IMR-90 (cell line): ENCODE measurements around the gene MLANA. TPM values are rescaled to one million over a fixed set of nuclear protein-coding genes. Genes with fewer than 3 reads are reported as not detected.

ENCODE experiments used
- ATAC-seq: fragments of 200-7000 bp; cut with Tn5 transposase; 2 replicates; pipeline ENCODE4 v1.9.1; 2020; ENCODE audit warnings: low read depth, mild to moderate bottlenecking, moderate library complexity
- Bru-seq: library from RNA; stranded (reverse); fragments of 400-500 nt; gene quantifications from one replicate; lab custom pipeline; 2021; lab: Mats Ljungman, UMichigan
- BruChase-seq, 2 experiments: library from RNA; stranded (reverse); fragments of 400-500 nt; gene quantifications; one replicate each; lab custom pipeline; 2021; lab: Mats Ljungman, UMichigan
- BruUV-seq: library from RNA; stranded (reverse); fragments of 400-500 nt; replicated peaks from 2 replicates; lab custom pipeline; 2021; lab: Mats Ljungman, UMichigan
- CTCF ChIA-PET: fragments of 300-600 bp; formaldehyde crosslinking; extraction: SDS; loops from one replicate; lab custom pipeline; 2021; ENCODE audit warnings: antibody characterized with exemption; lab: Yijun Ruan, JAX
- POLR2A ChIA-PET: fragments of 300-600 bp; sonication (Branson Sonifier 250); formaldehyde crosslinking; loops from one replicate; lab custom pipeline; 2022; ENCODE audit warnings: antibody characterized with exemption; ENCODE audit not compliant: unreplicated experiment; lab: Charles Lee
- DNase-seq: peaks from one replicate; pipeline ENCODE4 v3.0.0; 2013
- H2AFZ ChIP-seq: replicated peaks from 2 replicates; pipeline ENCODE3; 2013; ENCODE audit warnings: low read length, mild to moderate bottlenecking; ENCODE audit not compliant: poor library complexity
- H2AK5ac ChIP-seq: 2 replicates; pipeline ENCODE4 v1.6.1; 2013; ENCODE audit warnings: low read depth, low read length, inconsistent platforms
- H2AK9ac ChIP-seq: replicated peaks from 2 replicates; pipeline ENCODE3; 2013; ENCODE audit warnings: mild to moderate bottlenecking, low read depth, low read length, moderate library complexity; ENCODE audit not compliant: poor library complexity
- H2BK120ac ChIP-seq: 2 replicates; pipeline ENCODE4 v1.6.1; 2013; ENCODE audit warnings: low read depth, low read length, inconsistent platforms
- H2BK15ac ChIP-seq: 3 replicates; pipeline ENCODE4 v1.6.1; 2013; ENCODE audit warnings: low read depth, low read length, inconsistent platforms
- H2BK20ac ChIP-seq: 2 replicates; pipeline ENCODE4 v1.6.1; 2013; ENCODE audit warnings: low read depth, mild to moderate bottlenecking, inconsistent platforms, low read length, moderate library complexity
- H2BK5ac ChIP-seq: 2 replicates; pipeline ENCODE4 v1.6.1; 2013; ENCODE audit warnings: mild to moderate bottlenecking, low read depth, low read length, inconsistent platforms; ENCODE audit not compliant: poor library complexity, severe bottlenecking
- H3K14ac ChIP-seq: replicated peaks from 2 replicates; pipeline ENCODE4 v1.6.1; 2013; ENCODE audit warnings: low read depth, low read length, inconsistent platforms
- H3K18ac ChIP-seq: 2 replicates; pipeline ENCODE4 v1.6.1; 2013; ENCODE audit warnings: low read depth, low read length, control low read depth
- H3K23ac ChIP-seq: 2 replicates; pipeline ENCODE4 v1.6.1; 2013; ENCODE audit warnings: low read depth, low read length, inconsistent platforms
- H3K27ac ChIP-seq: 2 replicates; pipeline ENCODE4 v1.5.1; 2013; ENCODE audit warnings: mild to moderate bottlenecking, control low read depth, low read length; ENCODE audit not compliant: insufficient read depth
- H3K27me3 ChIP-seq: 2 replicates; pipeline ENCODE4 v1.6.1; 2013; ENCODE audit warnings: low read length; ENCODE audit not compliant: control insufficient read depth, insufficient read depth
- H3K36me3 ChIP-seq: 2 replicates; pipeline ENCODE4 v1.6.1; 2013; ENCODE audit warnings: low read length, mixed read lengths; ENCODE audit not compliant: control insufficient read depth, insufficient read depth
- H3K4ac ChIP-seq: 2 replicates; pipeline ENCODE4 v1.6.1; 2013; ENCODE audit warnings: low read depth, low read length, inconsistent platforms
- H3K4me1 ChIP-seq: 2 replicates; pipeline ENCODE4 v1.6.1; 2013; ENCODE audit warnings: low read length, mixed read lengths; ENCODE audit not compliant: control insufficient read depth, insufficient read depth
- H3K4me2 ChIP-seq: 2 replicates; pipeline ENCODE4 v1.6.1; 2013; ENCODE audit warnings: low read depth, mild to moderate bottlenecking, control low read depth, low read length, moderate library complexity
- H3K4me3 ChIP-seq: 2 replicates; pipeline ENCODE4 v1.5.1; 2013; ENCODE audit warnings: low read depth, mild to moderate bottlenecking, control low read depth, low read length, moderate library complexity; ENCODE audit not compliant: insufficient read depth
- H3K56ac ChIP-seq: 2 replicates; pipeline ENCODE4 v1.6.1; 2013; ENCODE audit warnings: low read length, inconsistent platforms; ENCODE audit not compliant: insufficient read depth; ENCODE audit errors: extremely low read depth
- H3K79me1 ChIP-seq, 2 experiments: 2 replicates each; pipeline ENCODE4 v1.6.1; 2013; ENCODE audit warnings: low read length in 2 of 2, inconsistent platforms in 1 of 2, low read depth in 1 of 2
- H3K9ac ChIP-seq: 2 replicates; pipeline ENCODE4 v1.6.1; 2013; ENCODE audit warnings: low read depth, low read length, control low read depth
- H3K9me1 ChIP-seq: 2 replicates; pipeline ENCODE4 v1.6.1; 2013; ENCODE audit warnings: low read length, inconsistent platforms; ENCODE audit not compliant: insufficient read depth
- H3K9me3 ChIP-seq: 2 replicates; pipeline ENCODE4 v1.6.1; 2013; ENCODE audit warnings: low read length; ENCODE audit not compliant: control insufficient read depth, insufficient read depth
- H4K20me1 ChIP-seq: 2 replicates; pipeline ENCODE4 v1.6.1; 2013; ENCODE audit warnings: low read length, inconsistent platforms; ENCODE audit not compliant: insufficient read depth
- H4K5ac ChIP-seq: 2 replicates; pipeline ENCODE4 v1.6.1; 2013; ENCODE audit warnings: mild to moderate bottlenecking, low read depth, low read length, control low read depth
- H4K8ac ChIP-seq, 2 experiments: 2 replicates each; pipeline ENCODE4 v1.6.1; 2013; ENCODE audit warnings: low read depth in 2 of 2, low read length in 2 of 2, control low read depth in 1 of 2, inconsistent platforms in 1 of 2
- H4K91ac ChIP-seq: 2 replicates; pipeline ENCODE4 v1.6.1; 2013; ENCODE audit warnings: low read depth, low read length, inconsistent platforms; ENCODE audit not compliant: insufficient read depth
- BHLHE40 ChIP-seq: fragments of 150-350 bp; IDR thresholded peaks from 2 replicates; pipeline ENCODE4 v1.6.1; 2016; ENCODE audit warnings: mild to moderate bottlenecking, low read depth, low read length
- CEBPB ChIP-seq: IDR thresholded peaks from 2 replicates; pipeline ENCODE4 v1.6.1; 2012; ENCODE audit warnings: low read depth, low read length, improper control_type of control experiment
- CHD1 ChIP-seq: IDR thresholded peaks from 2 replicates; pipeline ENCODE4 v1.6.1; 2012; ENCODE audit warnings: low read depth, low read length, improper control_type of control experiment
- FOS ChIP-seq: fragments of 150-350 bp; IDR thresholded peaks from 2 replicates; pipeline ENCODE4 v1.6.1; 2016; ENCODE audit warnings: low read depth, low read length
- MAFK ChIP-seq: IDR thresholded peaks from 2 replicates; pipeline ENCODE4 v1.6.1; 2012; ENCODE audit warnings: low read depth, low read length, improper control_type of control experiment
- MAZ ChIP-seq: IDR thresholded peaks from 2 replicates; pipeline ENCODE4 v1.6.1; 2012; ENCODE audit warnings: low read depth, mild to moderate bottlenecking, low read length, improper control_type of control experiment, moderate library complexity, borderline replicate concordance
- NFE2L2 ChIP-seq: fragments of 150-350 bp; IDR thresholded peaks from 2 replicates; pipeline ENCODE4 v1.6.1; 2016; ENCODE audit warnings: low read depth, mild to moderate bottlenecking, low read length
- POLR2A ChIP-seq: IDR thresholded peaks from 2 replicates; pipeline ENCODE4 v1.6.1; 2012; ENCODE audit warnings: mild to moderate bottlenecking, low read depth, low read length
- RAD21 ChIP-seq: IDR thresholded peaks from 2 replicates; pipeline ENCODE4 v1.6.1; 2012; ENCODE audit warnings: low read length, improper control_type of control experiment
- RCOR1 ChIP-seq: IDR thresholded peaks from 2 replicates; pipeline ENCODE4 v1.6.1; 2012; ENCODE audit warnings: mild to moderate bottlenecking, low read length, improper control_type of control experiment; ENCODE audit not compliant: insufficient replicate concordance
- RFX5 ChIP-seq: IDR thresholded peaks from 2 replicates; pipeline ENCODE4 v1.8.0; 2012; ENCODE audit warnings: low read depth, mild to moderate bottlenecking, low read length, moderate library complexity
- SMC3 ChIP-seq: fragments of 150-350 bp; IDR thresholded peaks from 2 replicates; pipeline ENCODE4 v1.6.1; 2016; ENCODE audit warnings: low read depth, mild to moderate bottlenecking, antibody characterized with exemption, low read length, moderate library complexity
- WGBS, 2 experiments: methylation state at CpG; one replicate each; pipeline versions ENCODE4 v1.1.5 to v1.1.7; 2013; ENCODE audit warnings: missing lambda C conversion rate in 2 of 2; ENCODE audit not compliant: insufficient read length in 1 of 2; ENCODE audit errors: extremely low coverage in 2 of 2; 5-methylcytosine and 5-hydroxymethylcytosine counted together
- dilution Hi-C: fragments of 300-500 bp; cut with HindIII; formaldehyde crosslinking; loops from one replicate; pipeline ENCODE4 v1.14.3; 2018; ENCODE audit warnings: low sequenced_read_pairs; ENCODE audit not compliant: unreplicated experiment
- in situ Hi-C: fragments of 300-500 bp; cut with MboI; formaldehyde crosslinking; loops from 3 replicates; pipeline ENCODE4 v1.14.3; 2019; ENCODE audit warnings: low sequenced_read_pairs, inconsistent platforms, mixed read lengths
- intact Hi-C: fragments of 100-400 bp; cut with micrococcal nuclease; formaldehyde crosslinking; loops from 2 replicates; pipeline ENCODE4 v1.10.0; 2022
- long read RNA-seq: library from polyadenylated mRNA; unstranded; transcript quantifications from one replicate; pipeline ENCODE4 v2.0.0, GENCODE V29; 2021; ENCODE audit not compliant: unreplicated experiment
- polyA plus RNA-seq, 3 experiments: library from polyadenylated mRNA; depleted of rRNA; stranded (reverse); fragments of >200 nt; gene quantifications; 2 replicates each; pipeline ENCODE4 v1.2.3, GENCODE V29; 2012; ENCODE audit warnings: low replicate concordance in 1 of 3
- total RNA-seq: library from RNA; depleted of rRNA; stranded (reverse); fragments of >200 nt; gene quantifications from 2 replicates; pipeline ENCODE4 v1.2.3, GENCODE V29; 2012; rRNA removed
- TF ChIP-seq, protein P1 (sequence below): conservative IDR thresholded peaks from 2 replicates; pipeline ENCODE4 v1.5.1; 2012; ENCODE audit warnings: mild to moderate bottlenecking, low read depth, low read length, improper control_type of control experiment
- TF ChIP-seq, protein P2 (sequence below): fragments of 150-350 bp; IDR thresholded peaks from 2 replicates; pipeline ENCODE4 v1.6.1; 2017; ENCODE audit warnings: mild to moderate bottlenecking, antibody characterized with exemption, low read length, low read depth
- TF ChIP-seq, protein P3 (sequence below): fragments of 150-350 bp; IDR thresholded peaks from 2 replicates; pipeline ENCODE4 v1.6.1; 2016; ENCODE audit warnings: low read depth, mild to moderate bottlenecking, low read length, moderate library complexity, borderline replicate concordance

Gene MLANA, protein sequence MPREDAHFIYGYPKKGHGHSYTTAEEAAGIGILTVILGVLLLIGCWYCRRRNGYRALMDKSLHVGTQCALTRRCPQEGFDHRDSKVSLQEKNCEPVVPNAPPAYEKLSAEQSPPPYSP
- total RNA-seq (not detected in 2 replicates), polyA plus RNA-seq (2012; rRNA removed) (not detected in 2 replicates), Bru-seq, nascent RNA (not detected), BruChase-seq, experiment 1, labeled RNA remaining after a 6-hour chase (percentile 12 among the genes with signal in this experiment), BruChase-seq, experiment 2, labeled RNA remaining after a 2-hour chase (not detected)
- polyA plus RNA-seq (2012; cell fraction: cytosol; rRNA removed), result not detected in 2 replicates
- polyA plus RNA-seq (2012; cell fraction: nucleus; rRNA removed; ENCODE audit: low replicate concordance), result not detected in 2 replicates
- long read RNA-seq, result 0 reads

DNA sequence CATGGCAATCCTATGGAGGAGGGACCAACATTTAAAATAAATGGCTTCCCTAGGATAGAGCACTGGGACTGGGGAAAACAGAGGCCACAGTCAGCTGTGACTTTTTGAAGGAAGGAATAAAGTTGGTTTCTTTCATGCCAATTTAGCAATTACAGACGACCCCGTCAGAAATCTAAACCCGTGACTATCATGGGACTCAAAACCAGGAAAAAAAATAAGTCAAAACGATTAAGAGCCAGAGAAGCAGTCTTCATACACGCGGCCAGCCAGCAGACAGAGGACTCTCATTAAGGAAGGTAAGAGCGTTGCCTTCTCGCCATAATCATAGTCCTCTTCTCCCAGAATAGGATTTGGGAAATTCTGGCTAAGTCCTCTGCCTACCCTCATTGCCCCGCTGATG is at the start of gene MLANA:
TSS of gene MLANA (plus strand) at position 249 of the 400 bp plus-strand sequence. CDS start 1,586 bp downstream, outside the sequence.
- Histone ChIP-seq H3K4me1 (no peaks in the 10 kb centered on the region), H3K14ac (no peak within 1 kb of the TSS), H2AK5ac (no peak within 1 kb of the TSS), H2BK20ac (no peak within 1 kb of the TSS), H3K9me1 (peaks cover under 1% of the 10 kb centered on the region; the same call in 1 of the 2 replicates), H3K9me3 (no peaks in the 10 kb centered on the region), H4K20me1 (no peaks in the 10 kb centered on the region), H3K4me3 (no peak within 1 kb of the TSS), H4K5ac (no peak within 1 kb of the TSS), H4K91ac (no peak within 1 kb of the TSS), H3K36me3 (no peaks in the 10 kb centered on the region), H3K4me2 (no peak within 1 kb of the TSS), H3K79me1 (no peaks in the 10 kb centered on the region), H2AFZ (no peak within 1 kb of the TSS), H2BK120ac (no peak within 1 kb of the TSS), H3K4ac (no peak within 1 kb of the TSS), H2BK15ac (no peak within 1 kb of the TSS), H3K56ac (no peak within 1 kb of the TSS), H3K9ac (no peak within 1 kb of the TSS), H2AK9ac (no peak within 1 kb of the TSS), H4K8ac (no peak within 1 kb of the TSS), H3K23ac (no peak within 1 kb of the TSS), H3K27ac (no peak within 1 kb of the TSS), H2BK5ac (no peak within 1 kb of the TSS), H3K27me3 (peaks cover 11% of the 10 kb centered on the region), H3K18ac (no peak within 1 kb of the TSS)
- in situ Hi-C loops, result no loop called here
- ChIA-PET CTCF (no interaction called here), POLR2A (no interaction called here)
- intact Hi-C loops, result no loop called here
- BruUV-seq, result no TSS peak
- dilution Hi-C loops, result no loop called here
- ATAC-seq, result no peak
- TF ChIP-seq POLR2A (no peak), FOS (no peak), RAD21 (no peak), MAZ (no peak), RCOR1 (no peak), MAFK (no peak), BHLHE40 (no peak), CHD1 (no peak), SMC3 (no peak), NFE2L2 (no peak), RFX5 (no peak), CEBPB (no peak)
- TF ChIP-seq, protein P1, sequence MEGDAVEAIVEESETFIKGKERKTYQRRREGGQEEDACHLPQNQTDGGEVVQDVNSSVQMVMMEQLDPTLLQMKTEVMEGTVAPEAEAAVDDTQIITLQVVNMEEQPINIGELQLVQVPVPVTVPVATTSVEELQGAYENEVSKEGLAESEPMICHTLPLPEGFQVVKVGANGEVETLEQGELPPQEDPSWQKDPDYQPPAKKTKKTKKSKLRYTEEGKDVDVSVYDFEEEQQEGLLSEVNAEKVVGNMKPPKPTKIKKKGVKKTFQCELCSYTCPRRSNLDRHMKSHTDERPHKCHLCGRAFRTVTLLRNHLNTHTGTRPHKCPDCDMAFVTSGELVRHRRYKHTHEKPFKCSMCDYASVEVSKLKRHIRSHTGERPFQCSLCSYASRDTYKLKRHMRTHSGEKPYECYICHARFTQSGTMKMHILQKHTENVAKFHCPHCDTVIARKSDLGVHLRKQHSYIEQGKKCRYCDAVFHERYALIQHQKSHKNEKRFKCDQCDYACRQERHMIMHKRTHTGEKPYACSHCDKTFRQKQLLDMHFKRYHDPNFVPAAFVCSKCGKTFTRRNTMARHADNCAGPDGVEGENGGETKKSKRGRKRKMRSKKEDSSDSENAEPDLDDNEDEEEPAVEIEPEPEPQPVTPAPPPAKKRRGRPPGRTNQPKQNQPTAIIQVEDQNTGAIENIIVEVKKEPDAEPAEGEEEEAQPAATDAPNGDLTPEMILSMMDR, result no peak
- TF ChIP-seq, protein P2, sequence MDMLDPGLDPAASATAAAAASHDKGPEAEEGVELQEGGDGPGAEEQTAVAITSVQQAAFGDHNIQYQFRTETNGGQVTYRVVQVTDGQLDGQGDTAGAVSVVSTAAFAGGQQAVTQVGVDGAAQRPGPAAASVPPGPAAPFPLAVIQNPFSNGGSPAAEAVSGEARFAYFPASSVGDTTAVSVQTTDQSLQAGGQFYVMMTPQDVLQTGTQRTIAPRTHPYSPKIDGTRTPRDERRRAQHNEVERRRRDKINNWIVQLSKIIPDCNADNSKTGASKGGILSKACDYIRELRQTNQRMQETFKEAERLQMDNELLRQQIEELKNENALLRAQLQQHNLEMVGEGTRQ, result no peak
- TF ChIP-seq, protein P3, sequence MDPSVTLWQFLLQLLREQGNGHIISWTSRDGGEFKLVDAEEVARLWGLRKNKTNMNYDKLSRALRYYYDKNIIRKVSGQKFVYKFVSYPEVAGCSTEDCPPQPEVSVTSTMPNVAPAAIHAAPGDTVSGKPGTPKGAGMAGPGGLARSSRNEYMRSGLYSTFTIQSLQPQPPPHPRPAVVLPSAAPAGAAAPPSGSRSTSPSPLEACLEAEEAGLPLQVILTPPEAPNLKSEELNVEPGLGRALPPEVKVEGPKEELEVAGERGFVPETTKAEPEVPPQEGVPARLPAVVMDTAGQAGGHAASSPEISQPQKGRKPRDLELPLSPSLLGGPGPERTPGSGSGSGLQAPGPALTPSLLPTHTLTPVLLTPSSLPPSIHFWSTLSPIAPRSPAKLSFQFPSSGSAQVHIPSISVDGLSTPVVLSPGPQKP, result no peak
- WGBS, 2 experiments, result 60% methylated on average over 3 of the region's 9 CpGs; no CpG with 5 or more reads in 1 of the 2 experiments
- no peak for DNase-seq
